ENCODE measurements around the gene TRIM25.
A peak's percentile ranks its signal among the peaks of the same experiment; 100 is the strongest.
"Not testable (repeated sequence)": the region's sequence is repeated elsewhere in the genome, so short reads cannot be mapped to it uniquely, and the experiment has no call there.

TRIM25 gene

DNA sequence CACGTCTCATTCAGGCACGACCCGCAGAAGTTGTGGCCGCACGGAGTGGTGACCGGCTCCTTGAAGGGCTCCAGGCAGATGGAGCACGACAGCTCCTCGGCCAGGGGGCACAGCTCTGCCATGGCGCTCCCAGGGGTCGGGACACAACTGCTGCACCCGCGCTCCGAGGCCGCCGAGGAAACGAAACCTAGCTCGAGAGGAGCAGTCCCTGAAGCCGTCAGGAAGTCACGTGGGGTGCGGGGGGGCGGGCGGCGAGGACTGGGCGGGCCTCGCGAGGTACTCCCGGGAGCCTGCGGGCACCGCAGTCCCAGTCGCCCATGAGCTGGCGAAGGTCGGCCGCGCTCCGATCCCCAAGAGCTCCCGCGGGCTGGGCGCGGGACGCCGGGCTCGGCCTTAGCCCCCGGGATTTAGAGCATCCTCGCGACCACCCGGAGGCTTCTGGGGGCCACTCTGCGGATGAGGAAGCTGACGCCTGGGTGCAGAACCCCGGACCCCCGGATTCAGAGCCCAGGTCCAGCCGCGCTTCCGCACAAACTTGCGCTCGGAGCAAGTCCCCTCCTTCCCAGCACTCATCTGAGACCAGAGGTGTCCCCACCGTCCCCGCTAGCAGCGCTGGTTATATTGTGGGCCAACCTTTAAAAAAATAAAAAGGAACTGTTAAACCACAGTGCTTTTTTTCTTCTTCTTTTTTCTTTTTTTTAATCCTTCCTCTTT, at the start of gene TRIM25:
TRIM25 (minus strand) TSS at position 183 of the 714 bp plus-strand sequence; CDS start at position 122, 61 bp downstream.
- peak; percentile 85 to 86 for DNase-seq (ENCODE audit: low read depth in 2 of 2)

DNA sequence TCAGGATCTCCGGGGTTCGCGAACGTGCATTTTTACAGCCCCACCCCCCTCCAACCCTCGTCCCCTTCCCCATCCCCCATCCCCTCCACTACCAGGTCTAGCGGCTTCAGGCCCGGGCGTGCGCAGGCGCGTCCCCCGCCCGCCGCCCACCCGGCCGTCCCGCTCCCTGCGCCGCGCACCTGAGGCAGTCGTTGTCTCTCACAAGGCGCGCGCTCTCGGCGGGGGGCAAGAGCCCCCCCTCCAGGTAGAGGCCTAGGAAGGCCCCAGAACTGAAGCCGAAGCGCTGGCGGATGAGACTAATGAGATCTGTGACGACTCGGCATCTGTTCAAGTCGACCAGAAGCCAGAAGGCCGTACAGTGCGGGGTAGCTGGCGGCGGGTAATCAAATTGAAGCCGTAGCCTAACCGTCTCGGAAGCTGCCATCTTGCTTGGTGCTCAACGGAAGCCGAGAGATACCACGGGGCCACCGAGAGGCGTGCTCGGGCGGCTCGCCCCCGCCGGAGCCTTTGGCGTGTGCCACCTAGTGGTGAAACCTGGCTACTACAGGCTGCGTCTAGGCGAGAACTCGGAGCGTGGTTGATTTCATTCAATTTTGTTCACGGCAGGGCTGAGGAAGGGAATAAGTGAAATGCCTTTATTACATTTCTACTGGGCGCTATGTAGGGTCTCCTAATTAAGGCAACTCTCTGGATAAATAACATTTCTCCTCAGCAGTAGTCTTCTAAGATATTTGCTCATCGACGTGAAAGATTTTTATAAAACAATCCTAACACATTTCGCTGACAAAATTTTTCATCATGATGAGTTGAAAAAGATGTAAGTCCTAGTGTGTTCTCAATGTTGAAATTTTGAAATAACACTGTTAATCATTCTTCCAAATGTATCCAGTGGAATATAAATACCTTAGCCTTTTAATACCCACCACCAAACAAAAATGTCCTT, 47.0 kb upstream of the TRIM25 start, which contains the start of gene COIL:
COIL (minus strand) TSS at position 455 of the 943 bp plus-strand sequence; CDS start at position 424, 31 bp downstream.
- peak; percentile 89 to 94 for DNase-seq (ENCODE audit: low read depth in 2 of 2)

GRCh38 chr17:56956992-56957391, 43.1 kb upstream of the TRIM25 start:
- DNase-seq (ENCODE audit: low read depth in 2 of 2) = no peak

GRCh38 chr17:56949595-56949994, 35.7 kb upstream of the TRIM25 start:
- DNase-seq (ENCODE audit: low read depth in 2 of 2) = no peak

DNA sequence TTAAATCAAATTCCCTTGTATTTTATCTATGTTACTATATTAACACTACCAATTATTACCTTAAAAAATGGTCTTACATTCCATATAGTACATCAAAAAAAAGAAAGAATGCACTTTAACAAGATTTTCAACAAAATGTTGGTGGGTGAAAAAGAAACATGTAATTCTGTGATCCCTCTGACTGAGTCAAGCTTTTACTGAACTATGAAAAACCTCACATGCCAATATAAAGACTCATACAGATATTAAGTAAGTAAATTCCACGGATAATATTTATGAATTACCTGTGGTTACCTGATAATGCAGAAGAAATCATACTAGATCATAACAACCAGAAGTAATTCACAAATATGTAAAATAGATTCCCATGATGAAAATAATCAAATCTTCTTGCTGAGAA, 34.6 kb upstream of the TRIM25 start:
- no peak for DNase-seq (ENCODE audit: low read depth in 2 of 2)

GRCh38 chr17:56947741-56948140, 33.9 kb upstream of the TRIM25 start:
- DNase-seq (ENCODE audit: low read depth in 2 of 2) = no peak

- DNase-seq (ENCODE audit: low read depth in 2 of 2) = no peak
Observed at GRCh38 chr17:56945938-56946505, 32.2 kb upstream of the TRIM25 start.

GRCh38 chr17:56943505-56944125, 29.8 kb upstream of the TRIM25 start:
- DNase-seq (ENCODE audit: low read depth in 2 of 2) = no peak

GRCh38 chr17:56939869-56940484, 26.1 kb upstream of the TRIM25 start:
- DNase-seq (ENCODE audit: low read depth in 2 of 2) = no peak

DNA sequence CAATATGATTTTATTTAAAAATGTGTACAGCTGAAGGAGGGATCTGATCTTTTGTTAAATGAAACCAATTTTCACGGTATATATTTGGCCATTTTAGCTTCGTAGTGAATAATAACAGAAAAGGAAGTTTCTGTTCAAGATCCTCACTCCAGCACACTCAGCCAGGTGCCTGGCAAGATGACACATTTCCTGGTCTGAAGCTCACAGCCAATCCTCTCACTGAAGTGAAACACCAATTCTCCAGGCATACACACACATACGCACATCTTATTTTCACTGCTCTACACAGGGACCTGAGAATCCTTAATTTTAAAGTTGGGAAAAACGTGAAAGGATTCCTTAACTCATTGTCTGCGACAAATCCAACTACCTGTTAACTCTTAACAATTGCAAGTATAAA, 24.4 kb upstream of the TRIM25 start:
- not testable (repeated sequence) for DNase-seq (ENCODE audit: low read depth in 2 of 2)

- DNase-seq (ENCODE audit: low read depth in 2 of 2) = no peak
Observed at GRCh38 chr17:56937687-56938086, 23.8 kb upstream of the TRIM25 start.

- no peak for DNase-seq (ENCODE audit: low read depth in 2 of 2)
Observed at GRCh38 chr17:56936697-56937322, 23.0 kb upstream of the TRIM25 start.

GRCh38 chr17:56935461-56935860, 21.6 kb upstream of the TRIM25 start:
- no peak for DNase-seq (ENCODE audit: low read depth in 2 of 2)

- DNase-seq (ENCODE audit: low read depth in 2 of 2) = no peak
Observed at GRCh38 chr17:56934280-56934679, 20.4 kb upstream of the TRIM25 start.

DNA sequence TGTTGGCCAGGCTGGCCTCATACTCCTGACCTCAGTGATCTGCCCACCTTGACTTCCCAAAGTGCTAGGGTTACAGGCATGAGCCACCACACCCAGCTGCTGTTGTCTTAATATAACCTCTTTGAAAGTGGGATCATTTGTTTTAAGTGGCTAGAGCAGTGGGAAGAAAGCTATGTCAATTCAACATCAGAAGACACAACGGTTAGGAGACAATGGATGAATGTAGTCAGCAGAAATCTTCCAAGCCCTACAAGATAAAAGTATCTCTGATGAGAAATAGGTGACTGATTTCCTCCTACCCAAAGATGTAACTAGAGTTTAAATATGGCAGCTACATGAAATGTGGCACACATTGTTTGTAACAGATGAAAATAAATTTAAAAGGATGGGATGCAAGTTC, 20.0 kb upstream of the TRIM25 start:
- no peak for DNase-seq (ENCODE audit: low read depth in 2 of 2)

DNA sequence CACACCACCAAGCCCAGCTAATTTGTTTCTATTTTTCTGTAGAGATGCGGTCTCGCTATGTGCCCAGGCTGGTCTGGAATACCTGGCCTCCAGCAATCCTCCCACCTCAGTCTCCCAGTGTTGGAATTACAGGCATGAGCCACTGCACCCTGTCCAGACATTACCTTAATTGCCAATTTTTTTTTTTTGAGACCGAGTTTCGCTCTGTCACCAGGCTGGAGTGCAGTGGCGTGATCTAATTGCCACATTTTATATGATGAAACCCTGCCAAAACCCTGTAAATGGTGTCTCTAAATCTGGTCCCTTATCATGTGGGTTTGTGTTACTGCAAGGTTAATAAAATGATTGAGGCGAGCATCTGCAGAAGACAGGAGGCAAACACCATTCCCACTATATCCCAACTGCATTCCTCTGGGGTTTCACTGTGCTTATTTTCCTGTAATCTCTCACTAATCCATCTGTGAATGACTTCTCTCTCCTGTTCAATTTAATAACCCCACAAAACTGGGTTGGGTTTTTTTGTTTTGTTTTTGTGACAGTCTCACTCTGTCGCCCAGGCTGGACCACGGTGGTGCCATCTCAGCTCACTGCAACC, 19.4 kb upstream of the TRIM25 start:
- DNase-seq (ENCODE audit: low read depth in 2 of 2) = no peak

- no peak for DNase-seq (ENCODE audit: low read depth in 2 of 2)
Observed at GRCh38 chr17:56930739-56931337, 17.0 kb upstream of the TRIM25 start.

DNA sequence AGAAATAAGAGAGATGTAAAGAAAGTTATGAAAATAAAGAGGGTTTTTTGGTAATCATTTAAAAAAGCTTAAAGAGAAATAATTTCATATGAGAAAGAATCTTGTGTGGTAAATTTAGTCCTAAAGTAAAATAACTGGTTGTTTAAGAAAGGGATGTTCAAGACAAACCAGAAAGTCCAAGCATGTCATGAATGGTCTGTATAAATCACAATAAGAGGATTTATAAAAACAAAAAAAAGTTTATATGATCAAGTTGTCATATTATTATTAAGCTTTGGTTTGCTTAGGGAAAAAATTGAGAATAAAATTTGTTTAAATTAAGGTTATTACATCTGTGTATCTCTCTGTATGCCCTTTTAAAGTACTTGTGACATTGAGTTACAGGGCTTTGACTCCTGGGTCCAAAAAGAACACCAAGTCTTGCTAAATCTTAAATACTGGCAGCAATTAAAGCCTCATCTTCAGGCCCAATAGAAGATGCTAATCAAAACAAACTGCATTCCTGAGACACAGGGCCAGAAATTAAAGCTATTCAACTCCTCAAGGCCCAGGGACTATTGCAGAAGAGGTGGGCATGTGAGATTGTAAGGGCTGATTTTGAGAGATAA, 15.6 kb upstream of the TRIM25 start:
- DNase-seq (ENCODE audit: low read depth in 2 of 2) = no peak

DNA sequence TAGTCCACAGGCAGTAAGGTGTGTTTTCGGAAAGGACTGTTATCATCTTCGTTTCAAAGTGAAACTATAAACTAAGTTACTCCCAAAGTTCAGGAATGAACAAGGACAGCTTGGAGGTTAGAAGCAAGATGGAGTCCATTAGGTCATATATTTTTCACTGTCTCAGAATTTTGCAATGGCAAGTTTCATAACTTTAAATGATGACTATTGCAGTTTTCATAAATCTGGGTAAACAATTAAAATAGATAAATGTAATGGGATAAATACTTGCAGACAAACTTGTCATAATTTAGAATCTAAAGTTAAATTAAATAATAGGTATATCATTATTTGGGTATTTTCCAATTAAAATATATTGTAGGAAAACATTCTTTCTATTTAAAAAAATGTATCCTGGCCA, 14.7 kb upstream of the TRIM25 start:
- DNase-seq (ENCODE audit: low read depth in 2 of 2) = no peak

- no peak for DNase-seq (ENCODE audit: low read depth in 2 of 2)
Observed at GRCh38 chr17:56926704-56927103, 12.9 kb upstream of the TRIM25 start.

All from stimulated activated CD4-positive, alpha-beta T cell treated with anti-CD3 and anti-CD28 coated beads, Interleukin-15, amount 100 ng/mL, for 48 hours (primary cell).